HG03045 (cell line): ENCODE results near the gene ACMSD.
"Not testable (repeated sequence)": the region's sequence is repeated elsewhere in the genome, so short reads cannot be mapped to it uniquely, and the experiment has no call there.

ENCODE experiments used
- ATAC-seq: cut with Tn5 transposase; IDR thresholded peaks from one replicate; pipeline ENCODE4 v1.9.1; 2021; ENCODE audit warnings: mild to moderate bottlenecking, moderate library complexity; ENCODE audit not compliant: unreplicated experiment

ACMSD gene

DNA sequence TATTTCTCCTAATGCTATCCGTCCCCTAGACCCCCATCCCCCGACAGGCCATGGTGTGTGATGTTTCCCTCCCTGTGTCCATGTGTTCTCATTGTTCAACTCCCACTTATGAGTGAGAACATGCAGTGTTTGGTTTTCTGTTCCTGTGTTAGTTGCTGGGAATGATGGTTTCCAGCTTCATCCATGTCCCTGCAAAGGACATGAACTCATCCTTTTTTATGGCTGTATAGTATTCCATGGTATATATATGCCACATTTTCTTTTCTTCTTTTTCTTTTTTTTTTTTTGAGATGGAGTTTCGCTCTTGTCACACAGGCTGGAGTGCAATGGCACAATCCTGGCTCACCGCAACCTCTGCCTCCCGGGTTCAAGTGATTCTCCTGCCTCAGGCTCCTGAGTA lies 9.2 kb downstream of the ACMSD start:
- ATAC-seq = not testable (repeated sequence)

DNA sequence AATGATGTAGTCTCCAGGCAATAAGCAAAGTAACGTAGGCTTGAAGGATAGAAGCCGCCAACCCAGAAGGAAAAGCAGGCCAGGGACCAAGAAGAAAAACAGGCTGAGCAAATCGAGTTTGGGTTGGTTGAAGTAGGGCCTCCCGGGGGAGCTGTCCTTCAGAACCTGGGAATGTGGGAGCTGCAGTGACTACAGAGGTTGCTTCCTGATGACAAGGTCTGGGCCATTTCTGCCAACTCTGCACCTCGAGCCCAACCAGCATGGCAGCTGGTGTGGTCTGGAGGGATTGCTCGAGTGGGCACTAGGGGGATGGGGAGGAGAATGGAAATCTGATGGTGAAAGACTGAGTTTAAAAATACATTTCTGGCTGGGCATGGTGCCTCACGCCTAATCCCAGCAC lies 14.1 kb downstream of the ACMSD start:
- ATAC-seq = no peak

DNA sequence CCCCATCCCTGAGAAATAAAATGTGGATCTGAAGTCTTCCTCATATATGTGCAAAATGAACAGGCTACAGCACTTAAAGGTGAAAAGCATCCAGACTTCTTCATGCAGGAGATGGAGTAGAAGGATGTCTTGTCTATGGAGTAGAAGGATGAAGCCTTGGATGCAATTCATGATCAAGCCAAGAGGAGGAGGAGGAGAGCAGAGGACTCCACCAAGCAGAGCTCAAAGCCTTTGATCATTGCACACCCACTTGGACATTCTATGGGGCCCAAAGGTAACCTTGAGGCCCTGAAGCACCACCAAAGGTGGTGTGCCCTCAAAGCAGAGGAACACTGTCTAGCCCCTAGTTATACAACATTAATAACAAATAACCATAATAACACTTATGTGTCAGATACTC lies 17.3 kb downstream of the ACMSD start:
- ATAC-seq = no peak

DNA sequence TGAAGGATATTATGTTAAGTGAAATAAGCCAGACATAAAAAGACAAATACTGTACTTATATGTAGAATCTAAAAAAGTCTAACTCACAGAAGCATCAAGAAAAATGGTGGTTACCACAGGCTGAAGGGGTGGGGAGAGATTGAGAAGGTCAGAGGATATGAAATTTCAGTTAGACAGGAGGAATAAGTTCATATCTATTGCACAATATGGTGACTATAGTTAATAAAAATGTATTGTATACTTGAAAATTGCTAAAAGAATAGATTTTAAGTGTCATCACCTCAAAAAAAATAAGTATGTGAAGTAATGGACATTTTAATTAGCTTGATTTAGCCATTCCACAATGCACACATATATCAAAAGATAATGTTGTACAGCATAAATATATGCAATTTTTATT lies 19.8 kb downstream of the ACMSD start:
- no peak for ATAC-seq

DNA sequence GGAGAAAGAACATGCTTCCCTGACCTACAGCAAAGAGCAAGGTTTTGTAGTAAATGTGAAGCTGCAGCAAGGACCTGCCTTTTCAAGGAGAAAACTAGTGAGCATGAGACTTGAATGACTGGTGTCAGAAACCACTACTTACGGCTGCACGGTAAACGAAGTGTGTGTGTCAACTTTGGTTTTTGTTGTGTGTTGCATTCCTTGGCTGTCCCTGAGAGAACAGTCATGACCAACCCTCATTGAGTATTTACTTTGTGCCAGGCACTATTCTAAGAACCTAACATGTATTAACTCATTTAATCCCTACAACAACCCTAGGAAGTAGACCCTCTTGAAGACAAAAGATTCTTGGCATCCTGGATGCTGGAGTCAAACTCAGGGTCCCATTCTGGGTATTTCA lies 22.8 kb downstream of the ACMSD start:
- no peak for ATAC-seq

DNA sequence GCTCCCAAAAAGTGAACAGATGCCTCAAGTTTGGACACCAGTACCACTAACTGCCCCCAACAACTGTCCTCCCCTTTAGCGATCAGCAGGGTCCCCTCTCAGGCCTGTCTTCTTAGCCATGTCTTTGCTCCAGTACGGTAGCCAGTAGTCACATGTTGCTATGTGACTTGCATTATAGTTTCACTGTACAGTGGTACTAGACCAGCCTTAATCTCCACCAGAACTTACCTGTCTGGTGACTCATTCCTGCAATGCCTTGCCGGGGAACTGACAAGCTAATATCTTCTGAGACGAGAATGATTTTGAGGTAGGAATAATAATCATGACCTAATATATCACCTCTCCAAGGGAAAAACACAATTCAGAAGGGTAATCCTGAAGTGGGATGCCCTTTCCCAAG lies 23.7 kb downstream of the ACMSD start:
- no peak for ATAC-seq

DNA sequence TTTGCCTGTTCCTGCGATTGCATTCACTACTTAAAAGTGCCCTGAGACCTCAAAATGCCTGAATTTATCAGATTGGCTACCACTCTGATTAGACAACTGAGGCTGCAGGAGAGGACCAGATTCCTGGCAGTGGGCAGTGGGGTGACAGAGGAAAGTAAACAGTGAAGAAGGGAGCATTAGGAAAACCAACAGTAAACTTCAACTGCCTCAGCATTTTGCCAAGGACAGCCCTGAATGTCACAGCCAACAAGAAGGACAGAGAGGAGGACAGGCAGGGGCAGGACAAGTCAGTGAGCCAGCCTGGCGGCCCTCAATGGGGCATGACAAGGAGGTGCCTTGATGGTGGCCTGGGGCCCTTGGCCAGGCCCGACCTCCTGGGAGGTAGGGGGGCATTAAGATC lies 24.3 kb downstream of the ACMSD start:
- ATAC-seq = no peak

DNA sequence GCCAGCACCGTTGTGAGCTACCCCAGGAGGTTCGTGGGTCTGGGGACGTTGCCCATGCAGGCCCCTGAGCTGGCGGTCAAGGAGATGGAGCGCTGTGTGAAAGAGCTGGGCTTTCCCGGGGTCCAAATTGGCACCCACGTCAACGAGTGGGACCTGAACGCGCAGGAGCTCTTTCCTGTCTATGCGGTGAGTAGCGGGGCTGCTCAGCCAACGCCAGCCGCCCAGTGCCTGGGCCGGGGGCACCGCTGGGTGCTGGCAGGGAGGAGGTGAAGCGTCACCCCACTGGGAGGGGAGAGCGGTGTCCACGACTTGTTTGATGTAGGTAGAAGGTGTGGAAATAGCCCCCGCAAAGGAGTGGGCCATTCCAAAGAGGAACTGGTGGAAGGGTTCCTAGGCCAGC lies 25.0 kb downstream of the ACMSD start:
- ATAC-seq = no peak

DNA sequence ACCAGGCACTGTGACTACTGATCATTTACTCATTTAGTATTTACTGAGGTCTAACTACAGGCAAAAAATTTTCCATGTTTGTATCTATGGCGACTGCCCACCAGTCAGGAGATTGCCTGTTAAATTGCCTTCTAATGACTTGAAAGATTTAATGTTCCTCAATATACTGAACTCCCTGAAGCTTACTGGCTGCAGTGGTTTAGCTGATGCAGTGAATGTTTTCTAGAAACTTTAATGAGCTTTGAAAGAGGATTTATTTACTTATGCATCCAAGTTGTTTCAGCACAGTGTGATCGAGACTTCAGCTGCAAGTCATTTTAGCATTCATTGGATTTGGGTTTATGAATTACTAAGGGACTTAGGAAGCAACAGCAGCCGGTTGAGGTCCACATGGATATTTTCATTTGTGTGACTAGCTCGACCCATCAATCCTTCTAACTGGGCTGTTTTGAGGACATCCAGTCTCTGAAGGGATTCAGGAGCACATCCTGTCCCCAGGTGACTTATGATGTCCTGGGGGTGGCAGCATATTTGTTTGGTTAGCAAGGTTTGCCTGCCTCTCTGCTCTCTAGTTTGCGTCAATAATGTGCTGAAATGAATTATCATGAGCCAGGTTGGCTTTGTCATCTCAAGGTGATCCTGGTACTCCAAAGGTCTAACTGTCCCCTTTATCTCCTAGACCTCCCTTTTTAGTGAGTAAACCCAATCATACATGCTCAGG lies 26.8 kb downstream of the ACMSD start:
- ATAC-seq = no peak

DNA sequence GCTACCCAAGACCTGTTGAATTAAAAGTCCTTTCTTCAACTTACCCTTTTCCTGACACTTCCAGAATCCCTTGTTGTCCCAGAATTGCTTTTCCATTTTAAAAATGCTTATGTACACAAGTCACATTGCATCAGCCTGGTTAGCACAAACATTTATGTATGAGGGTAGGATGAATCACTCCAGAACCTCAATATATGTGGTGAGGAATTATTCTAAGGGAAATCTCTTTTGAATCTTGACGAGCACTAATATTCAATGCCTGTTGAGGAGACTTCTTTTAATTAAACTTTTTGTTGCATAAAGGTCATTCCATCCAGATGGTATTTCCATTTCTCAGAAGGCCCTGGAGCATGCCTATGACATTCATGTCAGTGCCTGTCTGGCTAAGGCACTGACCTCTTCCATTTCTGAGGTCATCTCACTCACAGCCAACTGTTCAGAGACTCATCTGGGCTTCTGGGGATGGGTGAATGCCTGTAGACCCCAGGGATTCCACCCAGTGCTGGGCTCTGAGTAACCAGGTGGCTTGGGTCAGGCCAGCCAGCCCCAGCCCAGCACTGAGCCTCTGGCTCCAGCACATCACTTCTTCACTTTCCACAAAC lies 28.2 kb downstream of the ACMSD start:
- ATAC-seq = no peak

DNA sequence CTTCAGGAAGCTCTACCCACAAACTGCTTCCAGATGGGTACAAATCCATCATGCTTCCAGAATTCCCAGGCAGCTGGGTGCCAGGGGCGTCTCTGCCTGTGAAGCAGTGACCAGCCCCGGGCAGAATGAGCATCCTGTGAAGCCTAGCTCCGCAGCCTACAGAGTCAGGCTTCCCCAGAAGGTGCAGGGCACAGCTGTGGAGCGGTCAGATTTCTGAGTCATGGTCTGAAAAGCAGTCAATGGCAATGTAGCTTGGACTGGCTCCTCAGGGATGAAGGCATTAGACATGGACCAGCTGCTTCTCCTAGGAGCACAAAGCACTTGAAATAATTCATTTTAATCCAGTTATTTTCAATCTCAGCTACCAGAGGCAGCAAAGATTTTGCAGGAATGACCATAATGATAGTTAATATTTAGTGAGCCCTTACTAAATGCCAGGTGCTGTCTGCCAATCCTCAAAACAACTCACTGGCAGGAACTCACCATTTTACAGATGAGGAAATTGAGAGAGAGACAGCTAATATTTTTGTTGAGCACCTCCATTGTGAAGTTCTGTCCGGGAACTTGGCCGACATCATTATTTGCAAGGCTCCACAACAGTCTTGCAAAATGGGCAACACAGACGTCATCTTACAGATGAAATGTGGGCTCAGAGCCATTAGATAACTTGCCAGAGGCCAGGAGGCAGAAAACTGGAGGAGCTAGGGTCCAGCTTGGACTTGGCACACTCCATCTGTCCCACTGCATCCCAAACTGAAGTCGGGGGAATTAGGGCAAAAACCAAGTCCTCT lies 31.7 kb downstream of the ACMSD start:
- ATAC-seq = no peak

DNA sequence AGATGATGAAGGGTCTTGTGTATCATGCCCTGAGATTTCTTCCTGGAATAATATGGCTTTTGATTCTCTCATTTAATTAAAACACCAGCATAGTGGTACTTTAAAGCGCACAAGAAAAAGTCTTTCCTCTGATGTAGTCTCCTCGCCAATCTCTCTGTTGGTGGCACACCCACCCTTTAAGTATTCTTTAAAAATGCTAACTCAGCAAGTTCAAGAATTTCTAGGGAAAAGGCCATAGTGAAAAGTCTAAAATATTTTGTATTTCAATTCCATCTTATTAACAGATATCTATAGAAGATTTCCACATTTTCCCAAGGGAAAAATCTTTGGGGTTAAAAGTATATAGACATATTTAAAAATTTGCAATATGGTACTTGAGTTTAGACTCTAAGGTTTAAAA lies 34.7 kb downstream of the ACMSD start:
- no peak for ATAC-seq

DNA sequence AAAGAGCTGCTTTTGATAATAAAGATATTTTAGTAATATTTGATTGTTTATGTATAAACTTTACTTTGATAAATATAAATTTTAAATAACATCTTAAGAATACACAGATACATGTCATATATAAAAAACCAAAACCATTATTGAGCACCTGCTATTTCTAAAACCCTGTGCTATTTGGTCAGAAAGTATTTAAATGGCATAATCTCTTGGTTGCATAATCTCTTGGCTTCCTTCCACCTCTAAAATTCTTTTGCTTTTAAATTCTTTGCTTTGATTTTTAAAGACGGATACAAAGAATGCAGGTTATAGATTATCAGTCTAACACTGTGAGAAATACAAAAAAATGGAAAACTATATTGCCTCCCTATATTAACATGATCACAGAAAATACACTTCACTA lies 36.9 kb downstream of the ACMSD start:
- ATAC-seq = no peak

DNA sequence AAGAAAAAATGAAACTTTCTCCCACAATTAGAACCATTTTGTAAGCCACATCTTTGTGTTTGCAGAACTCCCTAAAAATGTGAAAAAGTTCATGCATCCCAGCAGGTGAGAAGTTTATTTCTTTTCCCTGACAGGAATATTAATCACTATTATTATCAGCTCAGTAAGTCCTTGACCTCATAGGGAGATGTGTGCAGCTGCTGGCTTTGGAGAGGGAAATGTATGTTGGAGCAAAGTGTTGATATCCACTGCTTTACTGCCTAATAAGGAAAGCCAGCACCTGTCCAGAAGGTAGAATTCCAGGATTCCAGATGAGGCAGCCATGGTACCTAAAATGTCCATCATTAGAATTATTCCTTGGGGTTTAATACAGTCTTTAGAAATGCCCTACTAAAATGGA lies 44.4 kb downstream of the ACMSD start:
- ATAC-seq = no peak

DNA sequence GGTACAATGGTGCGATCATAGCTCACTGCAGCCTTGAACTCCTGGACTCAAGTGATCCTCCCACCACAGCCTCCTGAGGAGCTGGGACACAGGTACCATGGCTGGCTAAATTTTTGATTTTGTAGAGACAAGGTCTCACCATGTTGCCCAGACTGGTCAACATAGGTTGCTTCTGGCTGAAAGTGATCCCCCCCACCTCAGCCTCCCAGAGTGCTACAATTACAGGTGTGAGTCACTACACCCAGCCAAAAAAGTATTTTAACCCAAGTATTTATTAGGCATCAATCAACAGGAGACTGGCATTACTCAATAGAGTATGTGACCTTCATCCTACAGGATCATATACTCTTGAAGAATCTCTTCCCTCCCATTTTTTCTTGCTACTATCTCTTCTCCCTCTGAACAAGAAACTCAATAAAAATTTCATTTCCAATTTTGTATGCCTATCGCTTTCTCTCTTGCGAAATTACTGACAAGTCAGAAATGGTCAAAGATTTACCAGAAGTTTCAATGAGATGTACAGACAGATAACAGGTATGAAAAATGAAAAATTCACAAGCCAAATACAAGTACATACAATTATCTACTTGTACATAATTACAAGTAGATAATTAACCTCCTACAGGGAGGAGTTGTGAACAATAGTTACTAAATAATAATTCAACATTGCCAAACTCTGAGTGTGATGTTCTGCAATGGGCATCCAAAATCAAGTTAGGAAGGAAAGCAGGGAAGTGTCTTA lies 45.3 kb downstream of the ACMSD start:
- no peak for ATAC-seq

DNA sequence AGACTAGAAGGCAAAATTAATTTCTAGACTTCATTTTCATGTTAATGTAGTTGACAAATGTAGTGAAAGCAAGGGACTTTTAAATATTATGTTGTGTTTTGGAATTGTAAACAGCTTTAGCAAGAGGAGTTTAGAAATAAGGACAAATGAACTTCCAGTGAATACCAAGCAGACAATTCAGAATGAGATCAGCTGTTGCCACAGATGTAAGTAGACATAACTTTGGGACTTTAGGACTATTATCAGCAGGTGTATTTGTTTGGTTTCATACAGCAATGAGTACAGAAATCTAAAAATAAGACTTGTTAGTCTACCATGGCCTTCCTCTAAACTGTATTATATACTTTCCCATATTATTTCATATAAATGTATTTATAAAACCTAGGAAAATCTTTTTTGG lies 46.0 kb downstream of the ACMSD start:
- ATAC-seq = no peak

DNA sequence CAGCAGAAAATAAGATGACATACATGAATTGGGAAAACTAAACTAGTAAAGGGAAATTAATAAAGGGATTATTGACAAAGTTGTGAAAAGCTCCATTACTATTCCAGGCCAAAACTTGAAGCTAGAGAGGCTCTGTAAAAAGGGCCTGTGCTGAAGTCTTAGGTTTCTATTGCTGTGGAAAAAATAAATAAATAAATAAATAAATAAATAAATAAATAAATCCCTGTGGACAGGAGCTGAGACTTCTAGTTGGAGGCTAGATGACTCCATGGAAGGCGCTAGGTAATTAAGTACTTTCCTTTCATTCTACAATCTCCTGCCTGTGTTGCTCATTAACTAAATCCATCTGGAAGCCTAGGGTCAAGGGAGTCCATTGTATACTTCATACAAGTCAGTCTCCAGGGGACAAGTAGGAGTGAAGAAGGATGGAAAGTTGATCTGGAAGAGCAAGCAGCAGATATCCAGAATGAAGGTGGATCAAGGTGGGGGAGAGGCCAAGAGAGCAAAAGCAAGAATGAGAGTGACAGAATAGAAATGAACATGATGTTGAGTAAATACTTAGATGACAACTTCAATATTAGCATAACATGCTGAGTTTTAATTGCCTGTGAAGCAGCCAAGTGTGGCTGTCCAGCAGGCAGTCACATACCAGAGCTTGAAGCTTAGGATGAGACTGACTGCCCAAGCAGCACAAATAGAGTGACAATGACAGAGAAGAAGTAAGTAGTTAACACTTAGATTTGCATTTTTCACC lies 54.0 kb downstream of the ACMSD start:
- ATAC-seq = no peak

DNA sequence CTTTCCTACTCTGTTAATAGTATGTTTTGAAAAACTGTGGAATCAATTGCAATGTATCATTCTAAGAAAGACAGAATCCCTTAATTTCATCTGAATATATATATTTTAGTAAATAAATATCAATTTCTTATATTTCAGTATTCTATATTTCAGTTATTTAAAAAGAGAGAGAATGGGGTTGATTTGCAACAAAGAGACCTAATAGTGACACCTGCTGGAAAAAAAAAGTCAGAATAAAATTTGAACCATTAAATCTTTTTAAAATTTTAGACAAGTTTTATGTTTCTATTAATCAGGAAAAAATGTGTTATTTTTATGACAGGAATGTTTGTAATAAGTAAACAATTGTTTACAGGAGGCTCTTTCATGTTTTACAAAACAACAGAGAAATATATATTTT lies 59.5 kb downstream of the ACMSD start:
- no peak for ATAC-seq

DNA sequence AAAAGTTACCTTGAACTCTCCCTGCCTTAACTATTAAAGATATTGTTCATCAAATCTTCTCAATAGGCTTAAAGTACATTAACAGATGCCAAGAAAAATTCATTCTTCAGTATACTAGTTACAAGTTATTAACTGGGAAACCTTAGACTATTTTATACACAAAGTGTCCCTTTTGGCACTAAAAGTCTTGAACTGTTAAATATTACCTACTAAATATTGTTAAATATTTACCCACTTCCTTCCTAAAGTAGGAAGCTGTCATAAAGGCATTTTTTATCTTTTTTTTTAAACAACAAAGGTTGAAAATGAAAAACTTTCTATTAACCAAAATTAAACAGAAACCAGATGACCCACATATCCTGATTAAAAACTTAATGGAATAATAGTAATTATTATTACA lies 60.8 kb downstream of the ACMSD start:
- no peak for ATAC-seq

DNA sequence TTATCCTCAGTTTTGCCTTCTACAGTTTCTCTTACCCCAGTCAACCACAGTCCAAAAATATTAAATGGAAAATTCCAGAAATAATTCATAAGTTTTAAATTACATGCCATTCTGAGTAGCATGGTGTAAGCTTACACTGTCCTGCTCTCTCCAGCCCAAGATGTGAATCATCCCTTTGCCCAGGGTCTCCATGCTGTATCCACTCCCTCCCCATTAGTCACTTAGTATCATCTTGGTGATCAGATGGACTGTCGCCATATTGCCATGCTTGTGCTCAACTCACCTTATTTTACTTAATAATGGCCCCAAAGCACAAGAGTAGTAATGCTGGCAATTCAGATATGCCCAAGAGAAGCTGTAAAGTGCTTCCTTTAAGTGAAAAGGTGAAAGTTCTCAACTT lies 61.7 kb downstream of the ACMSD start:
- ATAC-seq = no peak

DNA sequence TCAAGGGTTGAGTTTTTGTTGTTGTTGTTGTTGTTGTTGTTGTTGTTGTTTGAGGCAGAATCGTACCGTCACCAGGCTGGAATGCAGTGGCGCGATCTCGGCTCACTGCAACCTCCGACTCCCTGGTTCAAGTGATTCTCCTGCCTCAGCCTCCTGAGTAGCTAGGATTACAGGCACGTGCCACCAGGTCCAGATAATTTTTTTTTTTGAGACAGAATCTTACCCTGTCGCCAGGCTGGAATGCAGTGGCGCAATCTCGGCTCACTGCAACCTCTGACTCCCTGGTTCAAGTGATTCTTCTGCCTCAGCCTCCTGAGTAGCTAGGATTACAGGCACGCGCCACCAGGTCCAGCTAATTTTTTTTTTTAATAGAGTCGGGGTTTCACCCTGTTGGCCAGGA lies 65.3 kb downstream of the ACMSD start:
- ATAC-seq = not testable (repeated sequence)
